Prostate gland (tissue), 2 donors: ENCODE measurements around the gene VPS52.

ENCODE experiments used
- POLR2AphosphoS5 ChIP-seq: sonication (generic); formaldehyde crosslinking; IDR thresholded peaks from one replicate; pipeline ENCODE4 v1.6.1; 2017; ENCODE audit warnings: antibody characterized with exemption
- TF ChIP-seq, protein P1 (sequence below), 4 experiments: fragments of 200-600 bp in 2 of 4; fragments of 450-650 bp in 2 of 4; sonication (generic) in 2 of 4; IDR thresholded peaks; 1 replicate in 3 of 4; 2 replicates in 1 of 4; pipeline ENCODE4 v1.5.1; 2016 to 2019; ENCODE audit warnings: antibody characterized with exemption in 4 of 4, mild to moderate bottlenecking in 2 of 4, moderate library complexity in 2 of 4

GRCh38 chr6:33294086-33294823 is 22.6 kb upstream of the VPS52 start:
- TF ChIP-seq, protein P1, sequence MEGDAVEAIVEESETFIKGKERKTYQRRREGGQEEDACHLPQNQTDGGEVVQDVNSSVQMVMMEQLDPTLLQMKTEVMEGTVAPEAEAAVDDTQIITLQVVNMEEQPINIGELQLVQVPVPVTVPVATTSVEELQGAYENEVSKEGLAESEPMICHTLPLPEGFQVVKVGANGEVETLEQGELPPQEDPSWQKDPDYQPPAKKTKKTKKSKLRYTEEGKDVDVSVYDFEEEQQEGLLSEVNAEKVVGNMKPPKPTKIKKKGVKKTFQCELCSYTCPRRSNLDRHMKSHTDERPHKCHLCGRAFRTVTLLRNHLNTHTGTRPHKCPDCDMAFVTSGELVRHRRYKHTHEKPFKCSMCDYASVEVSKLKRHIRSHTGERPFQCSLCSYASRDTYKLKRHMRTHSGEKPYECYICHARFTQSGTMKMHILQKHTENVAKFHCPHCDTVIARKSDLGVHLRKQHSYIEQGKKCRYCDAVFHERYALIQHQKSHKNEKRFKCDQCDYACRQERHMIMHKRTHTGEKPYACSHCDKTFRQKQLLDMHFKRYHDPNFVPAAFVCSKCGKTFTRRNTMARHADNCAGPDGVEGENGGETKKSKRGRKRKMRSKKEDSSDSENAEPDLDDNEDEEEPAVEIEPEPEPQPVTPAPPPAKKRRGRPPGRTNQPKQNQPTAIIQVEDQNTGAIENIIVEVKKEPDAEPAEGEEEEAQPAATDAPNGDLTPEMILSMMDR (IDR thresholded peaks at IDR 0.05) = no peak
- TF ChIP-seq POLR2AphosphoS5 = no peak
